Osteoblast (primary cell): ENCODE results near the gene CD8A. TPM values are rescaled to one million over a fixed set of nuclear protein-coding genes. Genes with fewer than 3 reads are reported as not detected.
A peak's percentile ranks its signal among the peaks of the same experiment; 100 is the strongest.

Source experiments
- DNase-seq: peaks from one replicate; pipeline ENCODE4 v3.0.0; 2011; ENCODE audit warnings: low spot score, mixed read lengths; ENCODE audit not compliant: insufficient read length; ENCODE audit errors: missing footprints
- H2AFZ ChIP-seq: 2 replicates; pipeline ENCODE4 v1.6.0; 2011; ENCODE audit warnings: mild to moderate bottlenecking, low read length
- H3K27ac ChIP-seq: 2 replicates; pipeline ENCODE4 v1.5.1; 2011; ENCODE audit warnings: mild to moderate bottlenecking, low read depth, low read length, moderate library complexity
- H3K27me3 ChIP-seq: 2 replicates; pipeline ENCODE4 v1.6.0; 2012; ENCODE audit warnings: mild to moderate bottlenecking, control low read depth, inconsistent platforms, low read length, moderate library complexity; ENCODE audit not compliant: insufficient read depth
- H3K36me3 ChIP-seq: 2 replicates; pipeline ENCODE4 v1.5.1; 2011; ENCODE audit warnings: mild to moderate bottlenecking, low read length, control low read depth, moderate library complexity; ENCODE audit not compliant: insufficient read depth
- H3K4me1 ChIP-seq: 2 replicates; pipeline ENCODE4 v1.5.1; 2011; ENCODE audit warnings: mild to moderate bottlenecking, low read length, control low read depth, moderate library complexity; ENCODE audit not compliant: insufficient read depth
- H3K4me2 ChIP-seq: 2 replicates; pipeline ENCODE4 v1.6.0; 2011; ENCODE audit warnings: mild to moderate bottlenecking, low read length; ENCODE audit not compliant: insufficient read depth
- H3K4me3 ChIP-seq: fragments of 200-600 bp; sonication (generic); 3 replicates; pipeline ENCODE4 v1.5.1; 2012; ENCODE audit warnings: mild to moderate bottlenecking, low read length, inconsistent platforms; ENCODE audit not compliant: insufficient read depth
- H3K79me2 ChIP-seq: 2 replicates; pipeline ENCODE4 v1.6.0; 2012; ENCODE audit warnings: mild to moderate bottlenecking, low read length, control low read depth, inconsistent platforms; ENCODE audit not compliant: insufficient read depth
- H3K9me3 ChIP-seq: 2 replicates; pipeline ENCODE4 v1.5.1; 2011; ENCODE audit warnings: low read depth, low read length, control low read depth
- H4K20me1 ChIP-seq: 2 replicates; pipeline ENCODE4 v1.6.0; 2012; ENCODE audit warnings: mild to moderate bottlenecking, low read length, control low read depth; ENCODE audit not compliant: insufficient read depth
- CTCF ChIP-seq: IDR thresholded peaks from 2 replicates; pipeline ENCODE4 v1.5.1; 2011; ENCODE audit warnings: mild to moderate bottlenecking, low read depth, low read length, moderate library complexity; ENCODE audit errors: extremely low read depth
- total RNA-seq: library from RNA; depleted of rRNA; stranded (reverse); fragments of >200 nt; gene quantifications from 2 replicates; pipeline ENCODE4 v1.2.3, GENCODE V29; 2012

The CD8A gene
- total RNA-seq, 1 donor: not detected

- H3K4me3 ChIP-seq: no peak overlapping the region
- H3K27ac ChIP-seq: no peak overlapping the region
- no peak overlapping the region for H2AFZ ChIP-seq
- TF ChIP-seq CTCF: no peak
- H3K79me2 ChIP-seq: no peaks in the 10 kb centered on the region
- DNase-seq: no peak
- no peaks in the 10 kb centered on the region for H4K20me1 ChIP-seq
- H3K9me3 ChIP-seq: no peaks in the 10 kb centered on the region
- H3K4me1 ChIP-seq: no peaks in the 10 kb centered on the region
- H3K27me3 ChIP-seq: no peaks in the 10 kb centered on the region
- no peak overlapping the region for H3K4me2 ChIP-seq
- H3K36me3 ChIP-seq: peaks cover 17% of the 10 kb centered on the region
Observed at GRCh38 chr2:86768189-86768949, 22.3 kb downstream of the CD8A start.

GRCh38 chr2:86765310-86765695, 25.4 kb downstream of the CD8A start:
- Histone ChIP-seq H3K79me2 (no peaks in the 10 kb centered on the region), H2AFZ (no peak overlapping the region), H3K4me3 (no peak overlapping the region), H3K27ac (no peak overlapping the region), H3K9me3 (no peaks in the 10 kb centered on the region), H4K20me1 (no peaks in the 10 kb centered on the region), H3K27me3 (no peaks in the 10 kb centered on the region), H3K4me1 (no peaks in the 10 kb centered on the region), H3K4me2 (no peak overlapping the region), H3K36me3 (peaks cover 16% of the 10 kb centered on the region)
- TF ChIP-seq CTCF: no peak
- DNase-seq: no peak

GRCh38 chr2:86764661-86765309, 25.9 kb downstream of the CD8A start:
- H3K4me3 ChIP-seq: no peak overlapping the region

More at GRCh38 chr2:86764661-86765309, 25.9 kb downstream of the CD8A start:
- Histone ChIP-seq H4K20me1 (no peaks in the 10 kb centered on the region), H3K36me3 (peaks cover 12% of the 10 kb centered on the region), H2AFZ (no peak overlapping the region), H3K9me3 (no peaks in the 10 kb centered on the region), H3K27ac (no peak overlapping the region), H3K79me2 (no peaks in the 10 kb centered on the region), H3K27me3 (no peaks in the 10 kb centered on the region), H3K4me2 (no peak overlapping the region), H3K4me1 (no peaks in the 10 kb centered on the region)
- peak; percentile 63 for TF ChIP-seq CTCF
- peak; percentile 51 for DNase-seq
